Liver (tissue), 9 donors: ENCODE results near the gene CEMIP. TPM values are rescaled to one million over a fixed set of nuclear protein-coding genes. Genes with fewer than 3 reads are reported as not detected.

Source experiments
- DNase-seq: peaks from one replicate; pipeline ENCODE4 v3.0.0-alpha.2; 2017; ENCODE audit warnings: low spot score
- H3K27ac ChIP-seq, 2 donors: one replicate each; pipeline ENCODE4 v1.7.0; 2013; ENCODE audit warnings: inconsistent platforms in 2 of 2, low read length in 2 of 2, control low read depth in 1 of 2, low read depth in 1 of 2, mild to moderate bottlenecking in 1 of 2
- H3K27me3 ChIP-seq, 4 donors: one replicate each; pipeline versions ENCODE4 v1.6.1 to v1.7.0; 2013; ENCODE audit warnings: low read length in 3 of 4, inconsistent platforms in 1 of 4, mild to moderate bottlenecking in 1 of 4, moderate library complexity in 1 of 4; ENCODE audit not compliant: control insufficient read depth in 4 of 4, insufficient read depth in 4 of 4
- H3K36me3 ChIP-seq, 4 donors: one replicate each; pipeline versions ENCODE4 v1.6.1 to v1.7.0; 2013; ENCODE audit warnings: low read length in 3 of 4, mild to moderate bottlenecking in 3 of 4, low read depth in 1 of 4, moderate library complexity in 1 of 4; ENCODE audit not compliant: control insufficient read depth in 4 of 4, insufficient read depth in 3 of 4
- H3K4me1 ChIP-seq, 4 donors: one replicate each; pipeline versions ENCODE4 v1.6.1 to v1.7.0; 2013; ENCODE audit warnings: low read length in 3 of 4, mild to moderate bottlenecking in 3 of 4, moderate library complexity in 1 of 4; ENCODE audit not compliant: control insufficient read depth in 4 of 4, insufficient read depth in 4 of 4
- H3K4me3 ChIP-seq, 3 donors: one replicate each; pipeline versions ENCODE4 v1.6.1 to v1.7.0; 2013; ENCODE audit warnings: low read length in 3 of 3, control low read depth in 1 of 3, low read depth in 1 of 3, mild to moderate bottlenecking in 1 of 3
- H3K9ac ChIP-seq, 2 donors: one replicate each; pipeline ENCODE4 v1.7.0; 2013; ENCODE audit warnings: low read length in 2 of 2, mild to moderate bottlenecking in 2 of 2, moderate library complexity in 2 of 2, control low read depth in 1 of 2, low read depth in 1 of 2
- H3K9me3 ChIP-seq, 4 donors: one replicate each; pipeline versions ENCODE4 v1.6.1 to v1.7.0; 2013; ENCODE audit warnings: low read length in 3 of 4; ENCODE audit not compliant: control insufficient read depth in 4 of 4
- FOXA1 ChIP-seq: IDR thresholded peaks from 2 replicates; pipeline ENCODE4 v1.6.1; 2016; ENCODE audit warnings: antibody characterized with exemption
- FOXA2 ChIP-seq: IDR thresholded peaks from 2 replicates; pipeline ENCODE4 v1.6.1; 2016; ENCODE audit warnings: antibody characterized with exemption
- NR2F2 ChIP-seq: IDR thresholded peaks from 2 replicates; pipeline ENCODE4 v1.6.1; 2016; ENCODE audit warnings: antibody characterized with exemption
- RAD21 ChIP-seq, 2 donors: IDR thresholded peaks; 2 replicates each; pipeline ENCODE4 v1.6.1; 2016; ENCODE audit warnings: antibody characterized with exemption in 2 of 2, mild to moderate bottlenecking in 2 of 2
- WGBS: extraction: QIAGEN DNeasy Blood & Tissue Kit; methylation state at CpG from one replicate; pipeline ENCODE4 v1.1.7; 2013; 5-methylcytosine and 5-hydroxymethylcytosine counted together
- polyA plus RNA-seq, 2 donors: library from polyadenylated mRNA; stranded (reverse) in 1 of 2; unstranded in 1 of 2; fragments of 200-250 nt in 1 of 2; fragments of >200 nt in 1 of 2; fragmentation: Nextera tagmentation in 1 of 2; extraction: Ambion mirVana in 1 of 2; gene quantifications; one replicate each; pipeline versions ENCODE4 v1.2.1 to v1.2.3, GENCODE V29; 2013 to 2015
- total RNA-seq, 2 donors: library from RNA; depleted of rRNA; stranded (reverse); fragments of >200 nt; gene quantifications; one replicate each; pipeline ENCODE4 v1.2.3, GENCODE V29; 2014
- TF ChIP-seq, protein P1 (sequence below): IDR thresholded peaks from 2 replicates; pipeline ENCODE4 v1.6.1; 2016; ENCODE audit warnings: antibody characterized with exemption
- TF ChIP-seq, protein P2 (sequence below): IDR thresholded peaks from 2 replicates; pipeline ENCODE4 v1.6.1; 2016; ENCODE audit warnings: antibody characterized with exemption
- TF ChIP-seq, protein P3 (sequence below): fragments of 150-350 bp; IDR thresholded peaks from 2 replicates; pipeline ENCODE4 v1.5.1; 2017; ENCODE audit warnings: improper control_type of control experiment, low read depth, low read length; ENCODE audit not compliant: missing input control
- TF ChIP-seq, protein P4 (sequence below): IDR thresholded peaks from 2 replicates; pipeline ENCODE4 v1.6.1; 2016; ENCODE audit warnings: antibody characterized with exemption
- donor health status: healthy.
- donor health status: healthy.
- donor health status: healthy.
- donor health status: healthy.
- donor health status: healthy.

Gene CEMIP
- total and polyA plus RNA-seq, 4 donors = under 0.01 to 0.89 (median 0.21) TPM

DNA sequence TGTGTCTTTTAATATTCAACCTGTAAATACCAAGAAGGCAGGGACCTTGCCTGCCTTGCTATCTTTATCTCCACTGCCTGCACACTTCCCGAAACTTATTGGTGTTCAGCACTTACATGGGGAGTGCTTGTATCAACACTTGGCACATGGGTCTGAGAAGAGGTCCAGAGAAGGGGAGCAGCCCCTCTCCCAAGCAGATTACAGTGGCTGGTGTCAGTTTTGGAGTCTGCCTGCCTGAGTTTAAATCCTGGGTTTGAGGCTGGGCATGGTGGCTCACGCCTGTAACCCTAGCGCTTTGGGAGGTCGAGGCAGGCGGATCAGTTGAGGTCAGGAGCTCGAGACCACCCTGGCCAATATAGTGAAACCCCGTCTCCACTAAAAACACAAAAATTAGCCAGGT lies 190.1 kb downstream of the CEMIP start:
- H3K4me1 ChIP-seq = no peaks in the 10 kb centered on the region
- TF ChIP-seq FOXA1 (no peak), NR2F2 (no peak), FOXA2 (no peak)
- TF ChIP-seq, protein P1, sequence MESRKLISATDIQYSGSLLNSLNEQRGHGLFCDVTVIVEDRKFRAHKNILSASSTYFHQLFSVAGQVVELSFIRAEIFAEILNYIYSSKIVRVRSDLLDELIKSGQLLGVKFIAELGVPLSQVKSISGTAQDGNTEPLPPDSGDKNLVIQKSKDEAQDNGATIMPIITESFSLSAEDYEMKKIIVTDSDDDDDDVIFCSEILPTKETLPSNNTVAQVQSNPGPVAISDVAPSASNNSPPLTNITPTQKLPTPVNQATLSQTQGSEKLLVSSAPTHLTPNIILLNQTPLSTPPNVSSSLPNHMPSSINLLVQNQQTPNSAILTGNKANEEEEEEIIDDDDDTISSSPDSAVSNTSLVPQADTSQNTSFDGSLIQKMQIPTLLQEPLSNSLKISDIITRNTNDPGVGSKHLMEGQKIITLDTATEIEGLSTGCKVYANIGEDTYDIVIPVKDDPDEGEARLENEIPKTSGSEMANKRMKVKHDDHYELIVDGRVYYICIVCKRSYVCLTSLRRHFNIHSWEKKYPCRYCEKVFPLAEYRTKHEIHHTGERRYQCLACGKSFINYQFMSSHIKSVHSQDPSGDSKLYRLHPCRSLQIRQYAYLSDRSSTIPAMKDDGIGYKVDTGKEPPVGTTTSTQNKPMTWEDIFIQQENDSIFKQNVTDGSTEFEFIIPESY = no peak
- TF ChIP-seq, protein P2, sequence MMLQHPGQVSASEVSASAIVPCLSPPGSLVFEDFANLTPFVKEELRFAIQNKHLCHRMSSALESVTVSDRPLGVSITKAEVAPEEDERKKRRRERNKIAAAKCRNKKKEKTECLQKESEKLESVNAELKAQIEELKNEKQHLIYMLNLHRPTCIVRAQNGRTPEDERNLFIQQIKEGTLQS = no peak
- no peaks in the 10 kb centered on the region for H3K27me3 ChIP-seq
- no peak overlapping the region for H3K27ac ChIP-seq
- H3K4me3 ChIP-seq = no peak overlapping the region
- peaks cover 4 to 20% (median 11%) of the 10 kb centered on the region in 4 donors for H3K36me3 ChIP-seq
- 86% methylated on average over 7 of the region's 7 CpGs for WGBS
- H3K9ac ChIP-seq = no peak overlapping the region
- peak; percentile 3 for DNase-seq
- no peaks in the 10 kb centered on the region for H3K9me3 ChIP-seq

DNA sequence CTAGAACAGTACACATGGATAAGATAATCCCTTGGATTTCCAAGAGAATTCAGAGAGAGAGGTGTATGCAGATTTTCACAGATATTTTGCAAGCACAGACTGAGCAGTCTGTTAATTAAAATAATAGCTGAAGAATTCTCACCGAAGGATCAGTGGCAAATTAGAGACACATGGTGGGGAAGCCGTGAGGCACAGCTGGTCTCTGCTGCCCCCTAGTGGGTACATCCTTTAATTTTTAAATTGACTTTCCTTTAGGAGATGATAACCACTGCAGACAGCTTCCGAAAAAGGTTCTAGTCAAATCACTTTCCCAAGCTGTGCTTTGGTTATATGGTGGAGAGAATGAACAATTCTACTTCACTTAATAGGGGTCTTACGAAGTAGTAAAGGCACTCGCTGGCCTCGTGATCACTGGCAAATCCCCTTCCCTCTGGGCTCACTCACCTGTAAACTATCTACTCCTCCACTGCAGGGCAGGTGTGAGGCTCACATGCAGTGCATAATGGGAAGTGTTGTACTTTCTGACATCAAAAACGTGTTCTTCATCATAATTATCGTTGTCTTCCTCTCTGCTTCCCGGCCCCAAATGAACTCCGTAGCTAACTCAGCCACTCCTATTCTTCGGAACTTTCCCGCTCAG lies 191.0 kb downstream of the CEMIP start:
- TF ChIP-seq, protein P3, sequence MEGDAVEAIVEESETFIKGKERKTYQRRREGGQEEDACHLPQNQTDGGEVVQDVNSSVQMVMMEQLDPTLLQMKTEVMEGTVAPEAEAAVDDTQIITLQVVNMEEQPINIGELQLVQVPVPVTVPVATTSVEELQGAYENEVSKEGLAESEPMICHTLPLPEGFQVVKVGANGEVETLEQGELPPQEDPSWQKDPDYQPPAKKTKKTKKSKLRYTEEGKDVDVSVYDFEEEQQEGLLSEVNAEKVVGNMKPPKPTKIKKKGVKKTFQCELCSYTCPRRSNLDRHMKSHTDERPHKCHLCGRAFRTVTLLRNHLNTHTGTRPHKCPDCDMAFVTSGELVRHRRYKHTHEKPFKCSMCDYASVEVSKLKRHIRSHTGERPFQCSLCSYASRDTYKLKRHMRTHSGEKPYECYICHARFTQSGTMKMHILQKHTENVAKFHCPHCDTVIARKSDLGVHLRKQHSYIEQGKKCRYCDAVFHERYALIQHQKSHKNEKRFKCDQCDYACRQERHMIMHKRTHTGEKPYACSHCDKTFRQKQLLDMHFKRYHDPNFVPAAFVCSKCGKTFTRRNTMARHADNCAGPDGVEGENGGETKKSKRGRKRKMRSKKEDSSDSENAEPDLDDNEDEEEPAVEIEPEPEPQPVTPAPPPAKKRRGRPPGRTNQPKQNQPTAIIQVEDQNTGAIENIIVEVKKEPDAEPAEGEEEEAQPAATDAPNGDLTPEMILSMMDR = peak; percentile 70
- TF ChIP-seq, protein P4, sequence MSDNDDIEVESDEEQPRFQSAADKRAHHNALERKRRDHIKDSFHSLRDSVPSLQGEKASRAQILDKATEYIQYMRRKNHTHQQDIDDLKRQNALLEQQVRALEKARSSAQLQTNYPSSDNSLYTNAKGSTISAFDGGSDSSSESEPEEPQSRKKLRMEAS = no peak
- peak; percentile 95 for TF ChIP-seq RAD21 (IDR thresholded peaks at IDR 0.05)
- no peaks in the 10 kb centered on the region for H3K4me1 ChIP-seq
- no peak overlapping the region for H3K9ac ChIP-seq
- H3K27me3 ChIP-seq = no peaks in the 10 kb centered on the region
- H3K36me3 ChIP-seq = peaks cover 4 to 20% (median 11%) of the 10 kb centered on the region in 4 donors
- H3K9me3 ChIP-seq = no peaks in the 10 kb centered on the region
- WGBS = 59% methylated on average over 12 of the region's 12 CpGs
- no peak overlapping the region for H3K27ac ChIP-seq
- DNase-seq = peak; percentile 68
- no peak overlapping the region for H3K4me3 ChIP-seq

DNA sequence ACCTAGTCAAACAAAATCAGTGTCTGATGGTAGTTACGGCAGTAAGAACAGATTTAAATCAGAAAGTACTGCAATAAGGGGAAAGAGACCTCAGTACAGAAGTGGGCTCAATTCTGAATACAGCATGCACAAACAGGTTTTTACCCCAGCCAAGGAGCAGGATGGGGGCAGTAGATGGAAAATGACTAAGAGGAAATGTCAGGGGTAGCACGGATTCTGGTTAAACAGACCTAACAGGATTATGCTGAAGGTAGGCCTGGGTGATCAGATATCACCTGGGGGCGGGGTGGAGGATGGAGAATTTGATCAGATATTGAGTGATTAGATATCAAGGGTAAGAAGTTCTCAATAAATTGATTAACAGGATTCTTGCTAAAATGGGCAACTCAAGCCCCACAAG lies 191.5 kb downstream of the CEMIP start:
- H3K4me3 ChIP-seq = no peak overlapping the region
- no peak overlapping the region for H3K27ac ChIP-seq
- H3K36me3 ChIP-seq = peaks cover 4 to 20% (median 11%) of the 10 kb centered on the region in 4 donors
- H3K9ac ChIP-seq = no peak overlapping the region
- TF ChIP-seq, protein P4 = no peak
- DNase-seq = peak; percentile 28
- no peaks in the 10 kb centered on the region for H3K4me1 ChIP-seq
- H3K27me3 ChIP-seq = no peaks in the 10 kb centered on the region
- 87% methylated on average over 3 of the region's 3 CpGs for WGBS
- no peaks in the 10 kb centered on the region for H3K9me3 ChIP-seq
